Naive B cell (primary cell): ENCODE results near the gene FAM184A. TPM values are rescaled to one million over a fixed set of nuclear protein-coding genes. Genes with fewer than 3 reads are reported as not detected.
A peak's percentile ranks its signal among the peaks of the same experiment; 100 is the strongest.

ENCODE experiments used
- ATAC-seq, 2 donors: fragments of 150-1000 bp; cut with Tn5 transposase; 2 replicates each; pipeline ENCODE4 v1.10.0; 2021; ENCODE audit warnings: low read depth in 2 of 2, mild to moderate bottlenecking in 2 of 2, moderate library complexity in 2 of 2
- DNase-seq: peaks from one replicate; pipeline ENCODE4 v3.0.0; 2022
- H3K27ac Mint-ChIP-seq, 6 donors: one replicate each; pipeline ENCODE4 v1.8.0; 2020 to 2022; ENCODE audit warnings: mild to moderate bottlenecking in 6 of 6, mixed read lengths in 6 of 6, moderate library complexity in 5 of 6, inconsistent platforms in 2 of 6
- H3K27me3 Mint-ChIP-seq, 3 donors: one replicate each; pipeline ENCODE4 v1.8.0; 2021 to 2022; ENCODE audit warnings: mixed read lengths in 3 of 3, mild to moderate bottlenecking in 1 of 3
- H3K36me3 Mint-ChIP-seq, 2 donors: one replicate each; pipeline ENCODE4 v1.8.0; 2020 to 2022; ENCODE audit warnings: mixed read lengths in 2 of 2, inconsistent platforms in 1 of 2, mild to moderate bottlenecking in 1 of 2
- H3K4me1 Mint-ChIP-seq, 3 donors: one replicate each; pipeline ENCODE4 v1.8.0; 2020 to 2022; ENCODE audit warnings: mixed read lengths in 3 of 3, inconsistent platforms in 1 of 3, mild to moderate bottlenecking in 1 of 3, moderate library complexity in 1 of 3
- H3K4me3 Mint-ChIP-seq, 8 donors: one replicate each; pipeline ENCODE4 v1.8.0; 2020 to 2022; ENCODE audit warnings: mild to moderate bottlenecking in 8 of 8, mixed read lengths in 8 of 8, moderate library complexity in 8 of 8, inconsistent platforms in 2 of 8
- H3K9me3 Mint-ChIP-seq, 7 donors: one replicate each; pipeline ENCODE4 v1.8.0; 2020 to 2022; ENCODE audit warnings: mixed read lengths in 7 of 7, mild to moderate bottlenecking in 5 of 7, inconsistent platforms in 2 of 7, moderate library complexity in 1 of 7
- polyA plus RNA-seq, 6 donors: library from polyadenylated mRNA; unstranded; fragments of 300-500 nt; fragmentation: Illumina TruSeq; gene quantifications; one replicate each; pipeline ENCODE4 v1.2.3, GENCODE V29; 2021; ENCODE audit warnings: low read depth in 6 of 6

Gene FAM184A
- polyA plus RNA-seq, 6 donors from 2014 or later: not detected

DNA sequence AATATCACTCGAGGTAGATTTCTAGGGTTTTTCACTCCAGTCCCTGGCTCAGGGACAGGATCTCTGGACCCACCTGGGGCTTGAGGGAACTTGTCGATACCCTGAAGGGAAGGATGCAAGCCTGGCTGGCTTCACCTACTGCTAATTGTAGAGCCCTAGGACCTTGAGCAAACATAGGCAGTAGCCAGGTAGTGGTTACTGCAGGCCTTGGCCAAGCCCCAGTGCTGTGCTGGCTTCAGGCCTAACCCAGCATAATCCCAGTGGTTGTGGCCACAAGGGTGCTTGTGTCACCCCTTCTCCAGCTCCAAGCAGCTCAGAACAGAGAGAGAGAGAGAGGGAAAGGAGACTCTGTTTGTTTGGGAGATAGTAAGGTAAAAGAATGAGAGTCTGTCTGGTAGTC, 137.7 kb downstream of the FAM184A start:
- peaks cover 11 to 32% (median 27%) of the 10 kb centered on the region in 3 donors for H3K4me1 Mint-ChIP-seq
- peak overlapping the region in 3 of 8 donors; percentile 3 to 62 (median 51) for H3K4me3 Mint-ChIP-seq
- peaks cover 4 to 35% (median 26%) of the 10 kb centered on the region in 7 donors for H3K9me3 Mint-ChIP-seq
- H3K36me3 Mint-ChIP-seq: peaks cover 19 to 29% of the 10 kb centered on the region in 2 donors
- no peak for DNase-seq
- H3K27me3 Mint-ChIP-seq: no peaks in the 10 kb centered on the region
- no peak for ATAC-seq
- peak overlapping the region in 1 of 6 donors; percentile 97 for H3K27ac Mint-ChIP-seq

GRCh38 chr6:118939683-118940082, 138.8 kb downstream of the FAM184A start:
- peaks cover 13 to 38% (median 35%) of the 10 kb centered on the region in 3 donors for H3K4me1 Mint-ChIP-seq
- ATAC-seq (no peak), DNase-seq (no peak)
- H3K27ac Mint-ChIP-seq: peak overlapping the region in 1 of 6 donors; percentile 73
- H3K9me3 Mint-ChIP-seq: peaks cover 4 to 24% (median 16%) of the 10 kb centered on the region in 7 donors
- no peaks in the 10 kb centered on the region for H3K27me3 Mint-ChIP-seq
- H3K4me3 Mint-ChIP-seq: peak overlapping the region in 1 of 8 donors; percentile 4
- H3K36me3 Mint-ChIP-seq: peaks cover 11 to 20% of the 10 kb centered on the region in 2 donors

DNA sequence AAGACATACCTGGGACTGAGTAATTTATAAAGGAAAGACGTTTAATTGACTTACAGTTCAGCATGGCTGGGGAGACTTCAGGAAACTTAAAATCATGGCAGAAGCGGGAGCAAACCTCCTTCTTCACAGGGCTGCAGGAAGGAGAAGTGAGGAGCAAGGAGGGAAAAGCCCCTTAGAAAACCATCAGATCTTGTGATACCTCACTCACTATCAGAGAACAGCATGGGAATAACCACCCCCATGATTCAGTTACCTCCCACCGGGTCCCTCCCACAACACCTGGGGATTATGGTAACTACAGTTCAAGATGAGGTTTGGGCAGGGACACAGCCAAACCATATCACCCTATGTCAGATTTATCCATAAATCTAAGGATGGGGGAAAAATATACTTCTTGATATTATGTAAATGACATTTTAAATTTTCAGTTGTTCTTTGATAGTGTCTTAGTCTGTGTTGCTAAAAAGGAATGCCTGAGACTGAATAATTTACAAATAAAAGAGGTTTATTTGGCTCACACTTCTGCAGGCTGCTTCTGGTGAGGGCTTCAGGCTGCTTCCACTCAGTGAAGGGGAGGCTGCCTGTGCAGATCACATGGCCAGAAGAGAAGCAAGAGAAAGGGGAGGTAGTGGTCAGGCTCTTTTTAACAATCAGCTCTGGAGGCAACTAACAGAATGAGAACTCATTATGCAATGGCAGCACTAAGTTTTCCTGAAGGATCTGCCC, 142.3 kb downstream of the FAM184A start:
- Mint-ChIP-seq H3K9me3 (peaks cover 0 to 8% (median 0%) of the 10 kb centered on the region in 7 donors), H3K27ac (peak overlapping the region in 3 of 6 donors; percentile 47 to 86 (median 49)), H3K4me3 (peak overlapping the region in 7 of 8 donors; percentile 36 to 95 (median 90)), H3K4me1 (peaks cover 18 to 49% (median 46%) of the 10 kb centered on the region in 3 donors), H3K27me3 (no peaks in the 10 kb centered on the region), H3K36me3 (peaks cover 0 to 8% of the 10 kb centered on the region in 2 donors)
- peak; percentile 2 for DNase-seq
- ATAC-seq: no peak

DNA sequence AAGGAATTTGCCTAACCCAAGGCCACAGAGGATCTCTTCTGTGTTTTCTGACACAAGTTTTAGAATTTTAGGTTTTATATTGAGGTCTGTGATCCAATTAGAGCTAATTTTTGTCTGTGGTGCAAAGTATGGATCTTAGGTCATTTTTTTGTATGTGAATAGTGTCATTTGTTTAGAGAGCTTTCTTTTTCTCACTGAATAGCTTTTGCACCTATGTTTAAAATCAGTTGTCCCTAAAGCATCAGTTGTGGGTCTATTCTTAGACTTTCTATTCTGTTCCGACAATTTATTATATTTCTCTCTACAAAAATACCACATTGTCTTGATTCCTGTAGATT, 143.2 kb downstream of the FAM184A start:
- peak overlapping the region; percentile 59 to 94 (median 86) for H3K27ac Mint-ChIP-seq
- ATAC-seq: no peak
- H3K27me3 Mint-ChIP-seq: no peaks in the 10 kb centered on the region
- peaks cover 0 to 8% of the 10 kb centered on the region in 2 donors for H3K36me3 Mint-ChIP-seq
- H3K9me3 Mint-ChIP-seq: peaks cover 0 to 4% (median 0%) of the 10 kb centered on the region in 7 donors
- H3K4me3 Mint-ChIP-seq: peak overlapping the region; percentile 88 to 95 (median 90)
- DNase-seq: no peak
- H3K4me1 Mint-ChIP-seq: peaks cover 14 to 41% (median 40%) of the 10 kb centered on the region in 3 donors

DNA sequence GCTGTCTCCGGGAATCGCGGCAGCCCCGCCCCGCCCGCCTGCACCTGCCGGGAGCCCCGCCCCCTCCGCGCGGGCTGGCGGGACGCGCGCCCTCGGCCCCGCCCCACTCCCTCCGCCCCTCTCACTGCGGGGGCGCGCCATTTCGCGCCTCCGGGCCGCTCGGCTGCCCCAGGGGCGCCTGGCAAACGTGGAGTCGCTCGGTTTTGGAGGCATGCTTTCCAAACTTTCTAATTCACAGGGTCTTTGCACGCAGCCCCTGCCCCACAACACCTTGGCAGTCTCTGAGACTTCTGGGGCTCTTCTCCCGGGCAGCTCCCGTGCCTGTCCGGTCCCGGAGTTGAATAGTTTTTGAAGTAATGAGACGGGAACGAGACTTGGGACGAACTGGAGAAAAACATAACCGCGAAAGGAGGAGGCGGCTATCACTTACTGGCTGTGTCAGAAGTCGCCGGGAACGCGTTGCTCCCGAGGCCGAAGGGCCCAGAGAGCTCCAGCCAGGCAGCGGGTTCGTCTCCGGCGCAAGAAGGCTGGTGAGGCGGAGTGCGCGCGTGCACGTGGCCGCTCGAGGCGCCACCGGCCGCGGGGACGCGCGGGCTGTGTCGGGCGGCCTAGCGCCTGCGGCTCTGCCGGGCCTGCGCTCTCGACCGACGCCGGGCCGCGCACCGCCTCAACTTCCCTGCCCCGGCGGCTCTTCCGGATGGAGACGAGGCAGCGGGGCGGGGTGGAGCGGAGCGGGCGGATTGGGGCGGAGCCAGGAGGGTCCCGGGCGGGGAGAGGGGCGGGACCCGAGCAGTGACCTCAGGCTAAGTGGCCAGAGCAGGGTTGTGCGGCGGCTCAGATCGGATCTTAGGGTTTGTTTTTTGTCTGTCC, 143.8 kb downstream of the FAM184A start, which contains the start of gene MCM9:
Gene MCM9, minus strand, starts transcription at position 699 of the 870 bp plus-strand sequence. CDS start 3,436 bp downstream, outside the sequence.
- Mint-ChIP-seq H3K27me3 (no peaks in the 10 kb centered on the region), H3K27ac (peak within 1 kb of the TSS; percentile 59 to 96 (median 90)), H3K4me1 (peaks cover 14 to 37% (median 34%) of the 10 kb centered on the region in 3 donors), H3K9me3 (peaks cover 0 to 4% (median 0%) of the 10 kb centered on the region in 7 donors), H3K36me3 (peaks cover 0 to 8% of the 10 kb centered on the region in 2 donors), H3K4me3 (peak within 1 kb of the TSS; percentile 88 to 95 (median 90))
- ATAC-seq: peak; percentile 88 to 90
- DNase-seq: peak; percentile 89

DNA sequence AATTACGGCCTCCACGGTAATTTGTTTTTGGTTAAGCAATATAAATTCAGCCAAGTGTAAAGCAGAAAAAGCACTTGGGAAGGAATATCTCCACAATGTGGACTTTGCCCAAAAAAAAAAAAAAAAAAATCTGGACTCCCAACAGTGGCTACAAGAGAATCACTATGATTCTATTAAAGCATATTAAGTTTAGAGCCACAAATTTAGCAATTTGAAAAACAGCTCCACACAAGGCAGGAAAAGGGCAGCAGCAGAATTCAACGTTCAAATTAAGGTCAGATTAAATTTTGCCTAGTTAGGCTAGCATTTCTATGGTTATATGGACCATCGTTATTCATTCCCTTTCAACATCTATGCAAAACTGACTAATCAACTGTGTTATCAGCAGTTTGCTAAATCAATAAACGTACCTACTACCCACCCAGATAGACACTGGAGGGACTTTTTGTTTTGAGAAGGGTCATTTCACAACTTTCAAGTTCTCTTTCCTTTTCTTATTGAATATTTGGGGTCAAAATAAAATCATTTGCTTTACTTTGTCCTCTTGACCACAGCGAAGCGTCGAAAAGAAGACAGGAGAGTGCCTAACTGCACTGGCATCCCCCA, 144.5 kb downstream of the FAM184A start:
- H3K9me3 Mint-ChIP-seq: peaks cover 0 to 4% (median 0%) of the 10 kb centered on the region in 7 donors
- H3K27ac Mint-ChIP-seq: peak overlapping the region in 5 of 6 donors; percentile 24 to 92 (median 86)

DNA sequence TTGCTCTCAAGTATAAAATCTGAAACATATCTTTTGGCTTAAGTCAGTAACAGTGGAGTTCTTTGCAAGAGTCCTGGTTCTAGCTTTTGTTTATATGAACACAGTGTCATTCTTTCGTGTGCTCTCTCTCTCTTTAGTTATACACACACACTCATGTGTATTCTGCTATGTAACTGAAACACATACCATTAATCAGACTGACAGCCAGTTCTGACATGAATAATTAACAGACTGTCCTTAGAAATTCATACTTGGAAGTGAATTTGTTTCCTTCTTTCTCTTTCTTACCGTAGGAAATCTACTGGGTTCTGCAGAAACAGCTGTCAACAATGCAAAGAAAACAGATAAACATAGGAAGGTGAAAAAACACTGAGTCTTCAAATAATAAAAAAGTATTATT, 146.0 kb downstream of the FAM184A start:
- H3K9me3 Mint-ChIP-seq: peaks cover 0 to 4% (median 0%) of the 10 kb centered on the region in 7 donors
- no peak overlapping the region for H3K27ac Mint-ChIP-seq
- ATAC-seq (no peak), DNase-seq (no peak)
- no peaks in the 10 kb centered on the region for H3K27me3 Mint-ChIP-seq
- H3K4me1 Mint-ChIP-seq: peaks cover 14 to 34% (median 30%) of the 10 kb centered on the region in 3 donors
- H3K4me3 Mint-ChIP-seq: peak overlapping the region in 1 of 8 donors; percentile 66
- H3K36me3 Mint-ChIP-seq: peaks cover 0 to 8% of the 10 kb centered on the region in 2 donors

More for the DNA sequence above, 144.5 kb downstream of the FAM184A start:
- Mint-ChIP-seq H3K4me1 (peaks cover 14 to 33% (median 30%) of the 10 kb centered on the region in 3 donors), H3K27me3 (no peaks in the 10 kb centered on the region), H3K36me3 (peaks cover 0 to 8% of the 10 kb centered on the region in 2 donors), H3K4me3 (peak overlapping the region; percentile 84 to 95 (median 90))
- DNase-seq: no peak
- no peak for ATAC-seq

DNA sequence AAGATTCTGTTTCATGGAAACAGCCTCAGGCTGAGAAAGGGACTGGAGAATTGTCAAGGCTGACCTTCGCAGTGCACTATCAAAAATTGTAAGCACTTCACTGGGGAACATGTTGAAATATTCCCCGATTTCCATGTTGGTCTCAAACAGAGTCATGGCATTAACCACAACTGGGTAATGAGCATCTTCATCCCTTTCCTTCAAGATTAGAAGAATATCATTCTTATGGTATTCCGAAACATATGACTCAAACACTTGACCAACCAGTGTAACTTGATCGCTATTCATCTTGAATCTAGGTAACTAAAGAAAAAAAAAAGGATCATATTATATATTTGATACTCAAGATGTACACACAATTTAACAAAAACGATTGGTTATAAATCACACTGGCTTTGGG, 147.0 kb downstream of the FAM184A start:
- no peak for ATAC-seq
- no peak for DNase-seq
- H3K27ac Mint-ChIP-seq: no peak overlapping the region
- peaks cover 10 to 27% (median 24%) of the 10 kb centered on the region in 3 donors for H3K4me1 Mint-ChIP-seq
- peaks cover 0 to 8% of the 10 kb centered on the region in 2 donors for H3K36me3 Mint-ChIP-seq
- H3K4me3 Mint-ChIP-seq: no peak overlapping the region
- no peaks in the 10 kb centered on the region for H3K27me3 Mint-ChIP-seq
- no peaks in the 10 kb centered on the region for H3K9me3 Mint-ChIP-seq

DNA sequence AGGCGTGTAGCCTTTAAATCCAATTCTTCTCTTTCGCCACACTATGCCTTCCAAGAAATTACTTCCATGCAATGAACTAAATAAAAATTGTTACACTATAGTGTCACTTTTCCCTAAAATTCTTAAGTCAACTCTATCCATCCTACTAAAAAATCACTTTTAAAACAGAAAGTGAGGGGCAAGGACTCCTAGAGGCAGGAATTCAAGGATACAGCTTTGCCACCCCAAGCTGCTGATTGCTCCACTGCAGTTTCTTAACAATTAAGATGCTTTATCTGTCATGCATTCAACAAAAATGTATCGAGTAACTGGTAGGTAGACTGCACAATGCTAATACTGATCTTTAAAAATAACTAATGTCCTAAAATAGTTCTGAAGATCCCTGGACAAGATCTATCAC, 147.8 kb downstream of the FAM184A start:
- no peak for DNase-seq
- no peaks in the 10 kb centered on the region for H3K27me3 Mint-ChIP-seq
- peaks cover 6 to 13% of the 10 kb centered on the region in 2 donors for H3K36me3 Mint-ChIP-seq
- no peak overlapping the region for H3K27ac Mint-ChIP-seq
- ATAC-seq: no peak
- no peaks in the 10 kb centered on the region for H3K9me3 Mint-ChIP-seq
- peaks cover 10 to 19% (median 16%) of the 10 kb centered on the region in 3 donors for H3K4me1 Mint-ChIP-seq
- peak overlapping the region in 1 of 8 donors; percentile 6 for H3K4me3 Mint-ChIP-seq

DNA sequence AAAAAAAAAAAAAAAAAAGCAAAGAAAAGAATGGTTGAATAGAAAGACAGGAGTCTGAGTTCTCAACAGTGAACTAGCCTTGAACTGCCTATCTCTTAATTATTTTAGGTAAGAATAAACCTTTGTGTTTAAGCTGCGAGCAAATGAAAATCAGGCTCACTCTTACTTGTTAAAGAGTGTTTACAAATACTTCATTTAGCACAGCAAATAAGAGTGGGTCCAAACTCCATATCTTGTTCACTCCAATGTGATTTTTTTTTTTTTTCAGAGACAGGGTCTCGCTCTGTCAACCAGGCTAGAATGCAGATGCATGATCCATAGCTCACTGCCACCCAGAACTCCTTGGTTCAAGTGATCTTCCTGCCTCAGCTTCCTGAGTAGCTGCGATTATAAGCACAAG, 155.4 kb downstream of the FAM184A start:
- H3K36me3 Mint-ChIP-seq: peaks cover 30 to 32% of the 10 kb centered on the region in 2 donors
- DNase-seq (no peak), ATAC-seq (no peak)
- no peak overlapping the region for H3K27ac Mint-ChIP-seq
- H3K4me3 Mint-ChIP-seq: no peak overlapping the region
- peaks cover 0 to 4% (median 4%) of the 10 kb centered on the region in 3 donors for H3K4me1 Mint-ChIP-seq
- H3K27me3 Mint-ChIP-seq: no peaks in the 10 kb centered on the region
- H3K9me3 Mint-ChIP-seq: no peaks in the 10 kb centered on the region

- no peak overlapping the region for H3K27ac Mint-ChIP-seq
These were observed 157.4 kb downstream of the FAM184A start for GRCh38 chr6:118921084-118921483.

GRCh38 chr6:118918329-118918725, 160.1 kb downstream of the FAM184A start:
- Mint-ChIP-seq H3K27ac (peak overlapping the region in 1 of 6 donors; percentile 50), H3K9me3 (no peaks in the 10 kb centered on the region), H3K4me3 (no peak overlapping the region), H3K4me1 (peaks cover 0 to 6% (median 3%) of the 10 kb centered on the region in 3 donors), H3K27me3 (no peaks in the 10 kb centered on the region), H3K36me3 (peaks cover 26 to 37% of the 10 kb centered on the region in 2 donors)
- DNase-seq (no peak), ATAC-seq (no peak)

More at GRCh38 chr6:118921084-118921483, 157.4 kb downstream of the FAM184A start:
- H3K36me3 Mint-ChIP-seq: peaks cover 30 to 39% of the 10 kb centered on the region in 2 donors
- no peak for ATAC-seq
- no peaks in the 10 kb centered on the region for H3K9me3 Mint-ChIP-seq
- no peak overlapping the region for H3K4me3 Mint-ChIP-seq
- DNase-seq: no peak
- no peaks in the 10 kb centered on the region for H3K27me3 Mint-ChIP-seq
- H3K4me1 Mint-ChIP-seq: peaks cover 0 to 4% (median 3%) of the 10 kb centered on the region in 3 donors
